ENCODE measurements around the gene ZNF804B.

GRCh38 chr7:88928276-88928675 is 168.8 kb downstream of the ZNF804B start:
- no peak for TF ChIP-seq CTCF (IDR thresholded peaks at IDR 0.05)
- no peak for TF ChIP-seq POLR2A (IDR thresholded peaks at IDR 0.05)

All from esophagus squamous epithelium (tissue), 4 donors.